ENCODE data around the gene LYZL2. TPM values are rescaled to one million over a fixed set of nuclear protein-coding genes. Genes with fewer than 3 reads are reported as not detected.
A peak's percentile ranks its signal among the peaks of the same experiment; 100 is the strongest.

LYZL2 gene
- total and polyA plus RNA-seq, 2 of the 8 experiments (the other 6 are each of a cell fraction or from before 2014, with no cell fraction given) = not detected

- DNase-seq (ENCODE audit: low read depth in 1 of 2, low spot score in 2 of 2) (peak in 1 of 2 experiments; percentile 11), FAIRE-seq (no peak)
- no peak overlapping the region for H4K5ac ChIP-seq (ENCODE audit: insufficient read length, low read depth, low read length)
- CTCF ChIA-PET (ENCODE audit: partially characterized antibody) = interaction anchor here (0.6 to 2.1 kb wide), 4 partner anchors 8 to 1141 kb away, joined by 3 to 7 read pairs (median 4); no protein-coding TSS in a partner anchor
- no peaks in the 10 kb centered on the region for H4K20me1 ChIP-seq (replicated peaks in 1 of 2; ENCODE audit: control insufficient read depth in 1 of 2, insufficient read depth in 2 of 2, low read length in 2 of 2)
- H4K91ac ChIP-seq (replicated peaks; ENCODE audit: insufficient read length, low read length) = no peak overlapping the region
- no peak overlapping the region for H2BK12ac ChIP-seq (ENCODE audit: low read depth, low read length)
- no peak overlapping the region for H3K4me3 ChIP-seq (ENCODE audit: extremely low read depth in 1 of 4, insufficient read depth in 2 of 4, low read depth in 3 of 4, low read length in 4 of 4)
- no peak overlapping the region for H2BK5ac ChIP-seq (ENCODE audit: low read depth, low read length)
- no peak overlapping the region for H3K4ac ChIP-seq (replicated peaks; ENCODE audit: insufficient read length, low read depth, low read length)
- no peak overlapping the region for H3K56ac ChIP-seq (replicated peaks; ENCODE audit: insufficient read length, low read depth, low read length)
- POLR2A ChIA-PET (ENCODE audit: partially characterized antibody) = no interaction called here
- no peaks in the 10 kb centered on the region for H3K79me1 ChIP-seq (ENCODE audit: low read depth, low read length)
- H2BK20ac ChIP-seq (ENCODE audit: low read length) = no peak overlapping the region
- no peaks in the 10 kb centered on the region for H3K79me2 ChIP-seq (ENCODE audit: control insufficient read depth in 1 of 2, insufficient read depth in 2 of 2, low read length in 2 of 2)
- no peak overlapping the region for H3K18ac ChIP-seq (ENCODE audit: extremely low read depth, low read length)
- H3K4me2 ChIP-seq (ENCODE audit: insufficient read depth in 1 of 2, low read depth in 2 of 2, low read length in 2 of 2) = no peak overlapping the region
- peaks cover 0 to 7% (median 3%) of the 10 kb centered on the region in 4 experiments; a peak in 3 of 7 replicates for H3K4me1 ChIP-seq (replicated peaks in 1 of 4; ENCODE audit: control insufficient read depth in 3 of 4, insufficient read depth in 4 of 4, low read length in 3 of 4)
- no peaks in the 10 kb centered on the region for H3K36me3 ChIP-seq (ENCODE audit: control insufficient read depth in 2 of 4, insufficient read depth in 4 of 4, low read length in 3 of 4)
- no peak overlapping the region for H3K27ac ChIP-seq (ENCODE audit: low read depth, low read length)
- H2BK15ac ChIP-seq (ENCODE audit: low read length) = no peak overlapping the region
- H4K8ac ChIP-seq (ENCODE audit: extremely low read depth, insufficient read depth, low read length) = no peak overlapping the region
- no peak overlapping the region for H3K23ac ChIP-seq (ENCODE audit: insufficient read length)
- no peak overlapping the region for H2AK5ac ChIP-seq (ENCODE audit: low read depth, low read length)
- H2AFZ ChIP-seq (ENCODE audit: low read length) = no peak overlapping the region
- TF ChIP-seq POU5F1 (IDR thresholded peaks at IDR 0.05; ENCODE audit: low read depth, low read length) = no peak
- no peak for TF ChIP-seq KDM4A (IDR thresholded peaks at IDR 0.05; ENCODE audit: low read depth, low read length, severe bottlenecking)
- TF ChIP-seq E2F6 (IDR thresholded peaks at IDR 0.05) = no peak
- TF ChIP-seq TAF7 (optimal IDR thresholded peaks at IDR 0.05; ENCODE audit: borderline replicate concordance, low read depth, low read length) = no peak
- TF ChIP-seq BACH1 (IDR thresholded peaks at IDR 0.05; ENCODE audit: low read length) = no peak
- no peak for TF ChIP-seq CHD1 (IDR thresholded peaks at IDR 0.05; ENCODE audit: low read depth, low read length)
- no peak for TF ChIP-seq MAX (IDR thresholded peaks at IDR 0.05)
- no peak for TF ChIP-seq YY1 (IDR thresholded peaks at IDR 0.05; ENCODE audit: low read depth, low read length)
- no peak for TF ChIP-seq FOSL1 (IDR thresholded peaks at IDR 0.05; ENCODE audit: insufficient read depth, low read depth, low read length)
- TF ChIP-seq RXRA (IDR thresholded peaks at IDR 0.05; ENCODE audit: insufficient read depth, low read depth, low read length) = no peak
- no peak for TF ChIP-seq SIX5 (IDR thresholded peaks at IDR 0.05; ENCODE audit: low read depth, low read length)
- no peak for TF ChIP-seq EGR1 (IDR thresholded peaks at IDR 0.05; ENCODE audit: borderline replicate concordance, low read depth, low read length)
- H3K9ac ChIP-seq (replicated peaks in 1 of 4; ENCODE audit: extremely low read depth in 1 of 4, low read depth in 3 of 4, low read length in 3 of 4) = no peak overlapping the region
- no peak overlapping the region for H2BK120ac ChIP-seq (replicated peaks; ENCODE audit: low read depth, low read length)
- 92% methylated on average over 8 of the region's 8 CpGs; no CpG with 5 or more reads in 1 of the 2 experiments for WGBS, 2 experiments (ENCODE audit: extremely low coverage in 1 of 2, insufficient coverage in 1 of 2, insufficient read length in 1 of 2, insufficient replicate concordance in 2 of 2, low coverage in 1 of 2, low lambda C conversion rate in 2 of 2, missing lambda C conversion rate in 1 of 2)
- no peak overlapping the region for H3K14ac ChIP-seq (ENCODE audit: insufficient read length)
- peaks cover 3% of the 10 kb centered on the region for H3K23me2 ChIP-seq (ENCODE audit: low read depth, low read length)
- H3K27me3 ChIP-seq (replicated peaks in 1 of 4; ENCODE audit: control insufficient read depth in 3 of 4, extremely low read depth in 1 of 4, insufficient read depth in 3 of 4, low read length in 3 of 4) = no peaks in the 10 kb centered on the region
- no peaks in the 10 kb centered on the region for H3K9me3 ChIP-seq (ENCODE audit: insufficient read depth in 2 of 2, low read depth in 1 of 2, low read length in 1 of 2)
Observed at GRCh38 chr10:30647089-30647488, 17.5 kb upstream of the LYZL2 start.
